Measurements from ENCODE around the gene FMNL1. TPM values are rescaled to one million over a fixed set of nuclear protein-coding genes. Genes with fewer than 3 reads are reported as not detected.

FMNL1 gene
- total and polyA plus RNA-seq, 4 donors: 1.5 to 7.4 (median 4.8) TPM

- peak overlapping the region; percentile 3 to 76 for H3K9ac ChIP-seq (ENCODE audit: low read depth in 1 of 2, low read length in 2 of 2)
- WGBS: 75% methylated on average over 11 of the region's 11 CpGs
- no peaks in the 10 kb centered on the region for H3K9me3 ChIP-seq (ENCODE audit: control insufficient read depth in 4 of 4, low read length in 3 of 4)
- H3K27me3 ChIP-seq (ENCODE audit: control insufficient read depth in 4 of 4, insufficient read depth in 4 of 4, low read length in 3 of 4): no peaks in the 10 kb centered on the region
- peaks cover 0 to 11% (median 4%) of the 10 kb centered on the region in 4 donors for H3K4me1 ChIP-seq (ENCODE audit: control insufficient read depth in 4 of 4, insufficient read depth in 4 of 4, low read length in 3 of 4)
- H3K4me3 ChIP-seq (ENCODE audit: low read depth in 1 of 3, low read length in 3 of 3): no peak overlapping the region
- peak; percentile 40 for DNase-seq (ENCODE audit: low spot score)
- H3K36me3 ChIP-seq (ENCODE audit: control insufficient read depth in 4 of 4, insufficient read depth in 3 of 4, low read depth in 1 of 4, low read length in 3 of 4): no peaks in the 10 kb centered on the region
- peak overlapping the region; percentile 76 to 80 for H3K27ac ChIP-seq (ENCODE audit: low read depth in 1 of 2, low read length in 2 of 2)
- TF ChIP-seq SP1 (IDR thresholded peaks at IDR 0.05) (peak; percentile 16), ZBTB33 (IDR thresholded peaks at IDR 0.05) (no peak), ATF3 (IDR thresholded peaks at IDR 0.05) (no peak), HNF4A (conservative IDR thresholded peaks at IDR 0.05) (no peak), GABPA (IDR thresholded peaks at IDR 0.05 in 1 of 2, conservative IDR thresholded peaks at IDR 0.05 in 1 of 2) (peak in 1 of 2 donors; percentile 27), FOXA1 (IDR thresholded peaks at IDR 0.05) (no peak), NR2F2 (IDR thresholded peaks at IDR 0.05) (no peak), RXRA (IDR thresholded peaks at IDR 0.05) (no peak), MAX (IDR thresholded peaks at IDR 0.05) (no peak), YY1 (IDR thresholded peaks at IDR 0.05) (no peak), TAF1 (conservative IDR thresholded peaks at IDR 0.05) (no peak)
These were observed 4.4 kb downstream of the FMNL1 start for GRCh38 chr17:45225964-45226530.

- Histone ChIP-seq H3K36me3 (ENCODE audit: control insufficient read depth in 4 of 4, insufficient read depth in 3 of 4, low read depth in 1 of 4, low read length in 3 of 4) (no peaks in the 10 kb centered on the region), H3K9ac (ENCODE audit: low read depth in 1 of 2, low read length in 2 of 2) (peak overlapping the region in 1 of 2 donors; percentile 76), H3K9me3 (ENCODE audit: control insufficient read depth in 4 of 4, low read length in 3 of 4) (no peaks in the 10 kb centered on the region), H3K4me3 (ENCODE audit: low read depth in 1 of 3, low read length in 3 of 3) (no peak overlapping the region), H3K27ac (ENCODE audit: low read depth in 1 of 2, low read length in 2 of 2) (peak overlapping the region; percentile 76 to 80), H3K27me3 (ENCODE audit: control insufficient read depth in 4 of 4, insufficient read depth in 4 of 4, low read length in 3 of 4) (no peaks in the 10 kb centered on the region), H3K4me1 (ENCODE audit: control insufficient read depth in 4 of 4, insufficient read depth in 4 of 4, low read length in 3 of 4) (peaks cover 0 to 8% (median 2%) of the 10 kb centered on the region in 4 donors)
- WGBS: 79% methylated on average over 3 of the region's 3 CpGs
- no peak for DNase-seq (ENCODE audit: low spot score)
- TF ChIP-seq REST (IDR thresholded peaks at IDR 0.05): no peak
- TF ChIP-seq ZBTB33 (IDR thresholded peaks at IDR 0.05): no peak
- TF ChIP-seq SP1 (IDR thresholded peaks at IDR 0.05): no peak
- TF ChIP-seq HNF4G (IDR thresholded peaks at IDR 0.05): no peak
- TF ChIP-seq EGR1 (IDR thresholded peaks at IDR 0.05; ENCODE audit: low read depth in 2 of 2): no peak
- no peak for TF ChIP-seq NR2F2 (IDR thresholded peaks at IDR 0.05)
- TF ChIP-seq ATF3 (IDR thresholded peaks at IDR 0.05): no peak
- no peak for TF ChIP-seq CTCF (IDR thresholded peaks at IDR 0.05; ENCODE audit: low read depth, low read length, missing input control)
- no peak for TF ChIP-seq RAD21 (IDR thresholded peaks at IDR 0.05)
- TF ChIP-seq FOXA1 (IDR thresholded peaks at IDR 0.05): no peak
These were observed 4.9 kb downstream of the FMNL1 start for GRCh38 chr17:45226576-45226975.

All from liver (tissue), 9 donors.